ENCODE measurements around the gene C2CD2L.
"Not testable (repeated sequence)": the region's sequence is repeated elsewhere in the genome, so short reads cannot be mapped to it uniquely, and the experiment has no call there.

The C2CD2L gene

DNA sequence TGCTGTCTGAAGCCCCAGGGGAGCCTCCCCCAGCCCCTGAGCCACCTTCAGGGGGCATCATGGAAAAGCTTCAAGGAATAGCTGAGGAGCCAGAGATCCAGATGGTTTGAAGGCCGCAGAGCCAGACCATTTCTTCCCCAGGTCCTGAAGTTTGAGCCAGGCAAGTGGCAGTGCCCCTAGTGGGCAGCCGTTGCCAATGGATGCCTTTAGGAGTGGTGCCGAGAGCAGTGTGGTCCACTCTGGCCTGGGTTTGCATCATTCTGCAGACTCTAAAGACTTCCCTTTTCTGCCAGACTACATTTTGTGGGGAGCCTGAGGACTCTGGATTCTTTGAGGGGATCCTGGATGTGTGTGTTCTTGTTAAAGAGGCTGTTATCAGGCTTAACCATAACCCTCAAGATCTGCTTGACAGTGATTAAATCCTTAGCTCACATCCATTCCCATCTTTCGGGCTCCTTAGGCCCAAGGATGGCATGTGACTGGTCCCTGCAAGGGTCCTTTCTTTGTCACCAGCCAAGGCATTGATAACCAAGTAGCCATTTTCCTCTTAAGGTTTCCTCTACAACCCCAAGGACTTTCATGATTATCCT, 27.3 kb downstream of the C2CD2L start:
- in situ Hi-C loops (cut with MboI; ENCODE audit: low sequenced_read_pairs) = no loop called here
- no peak overlapping the region for H3K4me3 ChIP-seq
- peaks cover 36% of the 10 kb centered on the region for H3K36me3 ChIP-seq (replicated peaks)
- no peaks in the 10 kb centered on the region for H3K27me3 ChIP-seq (ENCODE audit: low read depth)
- H3K9me3 ChIP-seq = no peaks in the 10 kb centered on the region
- H3K4me1 ChIP-seq = no peaks in the 10 kb centered on the region
- DNase-seq (ENCODE audit: low spot score in 2 of 2) = no peak

DNA sequence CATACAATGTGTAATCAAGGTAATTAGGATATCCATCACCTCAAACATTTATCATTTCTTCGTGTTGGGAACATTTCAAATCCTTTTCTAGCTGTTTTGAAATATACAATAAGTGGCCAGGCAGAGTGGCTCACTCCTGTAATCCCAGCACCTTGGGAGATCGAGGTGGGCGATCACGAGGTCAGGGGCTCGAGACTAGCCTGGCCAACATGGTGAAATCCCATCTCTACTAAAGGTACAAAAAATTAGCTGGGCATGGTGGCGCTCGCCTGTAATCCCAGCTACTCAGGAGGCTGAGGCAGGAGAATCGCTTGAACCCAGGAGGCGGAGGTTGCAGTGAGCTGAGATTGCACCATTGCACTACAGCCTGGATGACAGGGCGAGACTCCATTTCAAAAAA, 32.1 kb downstream of the C2CD2L start:
- H3K36me3 ChIP-seq (replicated peaks); H3K4me3 ChIP-seq; H3K27me3 ChIP-seq (ENCODE audit: low read depth); H3K4me1 ChIP-seq; H3K9me3 ChIP-seq; in situ Hi-C loops (cut with MboI; ENCODE audit: low sequenced_read_pairs); DNase-seq (ENCODE audit: low spot score in 2 of 2): not testable (repeated sequence)

DNA sequence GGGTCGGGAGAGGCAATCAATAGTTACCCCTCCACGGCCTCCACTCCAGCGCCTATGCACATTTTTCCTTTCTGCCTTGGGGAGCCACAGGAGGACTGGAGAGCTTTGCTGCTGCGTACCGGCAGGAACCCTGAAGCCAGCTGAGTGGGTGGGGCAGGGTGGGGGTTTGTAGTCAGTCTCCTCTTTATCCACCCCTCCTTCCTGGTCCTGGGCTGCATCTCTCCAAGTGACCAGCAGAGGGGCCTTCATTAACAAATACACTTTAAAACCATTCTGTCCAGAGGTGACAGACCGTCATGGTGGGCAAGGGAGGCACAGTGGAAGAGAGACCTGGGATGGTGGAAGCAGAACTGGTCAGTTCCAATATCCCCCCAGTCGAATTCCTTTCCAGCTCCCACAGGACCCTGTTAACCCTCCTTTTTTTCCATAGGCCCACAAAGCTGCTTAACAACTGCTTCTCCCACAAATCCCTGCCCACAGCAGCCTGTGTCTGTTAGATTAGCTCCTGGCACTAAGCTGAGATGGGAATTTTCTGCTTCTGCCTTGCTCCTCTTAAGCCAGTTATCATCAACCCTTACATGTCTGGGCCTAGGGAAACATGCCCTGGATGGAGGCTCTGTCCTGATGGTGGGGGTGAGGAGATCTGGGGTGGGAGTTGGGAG, 37.8 kb downstream of the C2CD2L start:
- DNase-seq (ENCODE audit: low spot score in 2 of 2) = peak; percentile 87 to 89
- in situ Hi-C loops (cut with MboI; ENCODE audit: low sequenced_read_pairs) = no loop called here

DNA sequence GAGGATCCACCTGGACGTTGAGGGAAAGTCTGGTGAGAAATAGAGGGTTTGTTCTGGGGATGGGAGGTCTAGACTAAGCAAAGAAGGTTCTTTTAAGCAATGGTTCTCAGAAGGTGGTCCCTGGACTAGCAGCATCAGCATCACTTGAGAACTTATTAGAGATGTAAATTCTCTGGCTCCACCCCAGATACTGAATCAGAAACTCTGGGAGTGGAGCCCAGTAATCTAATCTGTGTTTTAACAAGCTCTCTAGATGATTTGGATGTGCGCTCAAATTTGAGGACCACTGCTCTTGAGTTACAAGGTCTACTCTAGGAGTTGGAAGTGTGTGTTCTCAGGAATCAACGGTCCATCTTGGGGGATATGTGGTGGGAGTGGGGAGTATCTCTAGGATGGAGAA, 38.4 kb downstream of the C2CD2L start:
- no peak for DNase-seq (ENCODE audit: low spot score in 2 of 2)
- no peaks in the 10 kb centered on the region for H3K36me3 ChIP-seq (replicated peaks)
- H3K9me3 ChIP-seq = no peaks in the 10 kb centered on the region
- in situ Hi-C loops (cut with MboI; ENCODE audit: low sequenced_read_pairs) = no loop called here
- H3K4me1 ChIP-seq = peaks cover 4% of the 10 kb centered on the region; the same call in 1 of the 2 replicates
- no peaks in the 10 kb centered on the region for H3K27me3 ChIP-seq (ENCODE audit: low read depth)
- no peak overlapping the region for H3K4me3 ChIP-seq

More for the DNA sequence above, 37.8 kb downstream of the C2CD2L start:
- Histone ChIP-seq H3K4me3 (no peak overlapping the region), H3K4me1 (peaks cover 4% of the 10 kb centered on the region; the same call in 1 of the 2 replicates), H3K27me3 (ENCODE audit: low read depth) (no peaks in the 10 kb centered on the region), H3K9me3 (no peaks in the 10 kb centered on the region), H3K36me3 (replicated peaks) (no peaks in the 10 kb centered on the region)

DNA sequence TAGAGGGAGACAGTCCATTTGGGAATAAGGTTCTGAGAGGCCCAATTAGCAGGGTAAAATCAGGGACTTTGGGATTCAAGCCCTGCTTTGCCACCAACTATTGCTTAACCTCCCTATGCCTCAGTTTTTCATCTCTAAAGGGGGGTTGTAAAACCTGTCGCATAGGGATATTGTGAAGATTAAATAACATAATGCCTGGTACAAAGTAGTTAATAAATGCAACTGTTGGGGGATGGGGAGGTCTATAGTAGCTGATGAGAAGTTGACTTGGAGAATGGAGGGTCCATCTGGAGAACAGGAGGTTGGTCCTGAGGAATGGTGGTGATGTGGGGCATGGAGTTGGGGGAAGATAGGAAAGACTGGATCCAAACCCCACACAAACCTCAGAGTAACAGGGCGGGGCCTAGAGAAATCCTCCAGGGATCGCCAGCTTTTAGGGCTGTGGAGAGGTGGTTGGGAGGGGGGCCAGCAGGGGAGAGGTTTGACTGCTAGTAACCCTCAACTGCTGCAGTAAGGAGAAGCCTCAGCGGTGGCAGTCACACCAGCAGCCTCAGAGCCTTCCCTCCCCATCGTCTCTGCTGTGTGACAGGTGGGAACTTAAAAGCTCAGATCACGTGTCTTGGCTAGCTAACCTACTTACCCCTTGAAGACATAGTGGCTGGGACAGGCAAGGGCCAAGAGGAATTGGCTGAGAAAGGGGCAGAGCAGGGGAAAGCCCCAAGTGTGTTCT, 40.6 kb downstream of the C2CD2L start:
- Histone ChIP-seq H3K4me1 (peaks cover 4% of the 10 kb centered on the region; the same call in 1 of the 2 replicates), H3K4me3 (no peak overlapping the region), H3K27me3 (ENCODE audit: low read depth) (no peaks in the 10 kb centered on the region), H3K9me3 (no peaks in the 10 kb centered on the region), H3K36me3 (replicated peaks) (no peaks in the 10 kb centered on the region)
- in situ Hi-C loops (cut with MboI; ENCODE audit: low sequenced_read_pairs) = no loop called here
- DNase-seq (ENCODE audit: low spot score in 2 of 2) = no peak

DNA sequence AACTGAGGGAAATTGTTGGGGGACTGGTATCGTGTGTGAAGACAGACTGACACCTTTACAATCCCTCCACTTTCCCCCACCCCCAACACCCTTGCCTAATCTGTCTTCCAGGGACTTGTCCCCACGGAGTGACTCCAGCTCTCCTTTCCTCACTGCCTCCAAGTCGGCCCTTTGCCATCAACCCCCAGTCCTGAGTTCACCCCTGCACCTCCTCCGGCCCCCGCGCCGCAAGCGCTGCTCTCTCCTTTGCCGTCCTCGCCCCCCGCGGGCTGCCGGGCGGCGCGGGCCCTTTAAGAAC, 41.5 kb downstream of the C2CD2L start:
- Histone ChIP-seq H3K9me3 (no peaks in the 10 kb centered on the region), H3K4me1 (peaks cover 4% of the 10 kb centered on the region; the same call in 1 of the 2 replicates), H3K4me3 (peak overlapping the region; percentile 41), H3K36me3 (replicated peaks) (no peaks in the 10 kb centered on the region), H3K27me3 (ENCODE audit: low read depth) (no peaks in the 10 kb centered on the region)
- in situ Hi-C loops (cut with MboI; ENCODE audit: low sequenced_read_pairs) = no loop called here
- no peak for DNase-seq (ENCODE audit: low spot score in 2 of 2)

DNA sequence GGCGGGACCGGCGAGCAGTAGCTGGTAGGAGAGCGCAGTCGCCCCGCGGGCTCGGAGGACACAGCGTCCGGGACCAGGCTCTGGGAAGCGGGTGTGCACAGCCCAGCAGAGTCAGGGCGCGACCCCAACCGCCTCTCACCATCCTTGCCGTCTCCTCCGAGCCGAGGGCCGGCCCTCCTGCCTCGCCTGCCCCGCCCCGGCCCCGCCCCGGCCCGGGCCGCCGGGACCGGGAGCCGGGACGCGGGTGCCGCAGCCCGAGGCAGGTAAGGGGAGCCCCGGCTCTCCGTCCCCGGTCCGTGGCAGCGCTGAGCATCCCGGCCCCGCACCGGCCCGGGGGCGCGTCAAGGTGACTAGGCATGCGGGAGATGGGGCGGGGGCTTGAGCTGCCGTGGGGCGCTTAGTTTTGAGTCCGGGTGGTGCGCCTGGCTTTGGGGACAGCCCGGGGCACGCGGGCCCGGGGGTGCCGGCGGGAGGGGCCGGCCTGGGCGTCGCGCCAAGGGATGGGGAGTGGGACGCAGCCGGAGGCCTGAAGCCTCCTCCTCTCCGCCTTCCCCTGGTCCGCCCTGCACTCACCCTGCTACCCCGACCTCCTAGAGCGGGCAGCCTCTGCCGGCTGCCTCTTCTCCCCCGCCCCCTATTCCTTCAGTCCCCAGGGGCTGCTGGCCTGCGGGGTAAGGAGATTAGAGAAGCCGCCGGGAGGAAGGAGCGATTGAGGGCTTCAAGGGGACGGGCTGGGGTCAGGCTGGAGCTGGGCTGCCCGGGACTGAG, 42.1 kb downstream of the C2CD2L start, which contains the start of gene ABCG4:
Gene ABCG4, plus strand, starts transcription at position 35 of the 768 bp plus-strand sequence. CDS start 914 bp downstream, outside the sequence.
- Histone ChIP-seq H3K27me3 (ENCODE audit: low read depth) (no peaks in the 10 kb centered on the region), H3K9me3 (no peaks in the 10 kb centered on the region), H3K36me3 (replicated peaks) (no peaks in the 10 kb centered on the region), H3K4me3 (peak within 1 kb of the TSS; percentile 41), H3K4me1 (peaks cover 4% of the 10 kb centered on the region; the same call in 1 of the 2 replicates)
- in situ Hi-C loops (cut with MboI; ENCODE audit: low sequenced_read_pairs) = no loop called here
- DNase-seq (ENCODE audit: low spot score in 2 of 2) = peak; percentile 17 to 76

DNA sequence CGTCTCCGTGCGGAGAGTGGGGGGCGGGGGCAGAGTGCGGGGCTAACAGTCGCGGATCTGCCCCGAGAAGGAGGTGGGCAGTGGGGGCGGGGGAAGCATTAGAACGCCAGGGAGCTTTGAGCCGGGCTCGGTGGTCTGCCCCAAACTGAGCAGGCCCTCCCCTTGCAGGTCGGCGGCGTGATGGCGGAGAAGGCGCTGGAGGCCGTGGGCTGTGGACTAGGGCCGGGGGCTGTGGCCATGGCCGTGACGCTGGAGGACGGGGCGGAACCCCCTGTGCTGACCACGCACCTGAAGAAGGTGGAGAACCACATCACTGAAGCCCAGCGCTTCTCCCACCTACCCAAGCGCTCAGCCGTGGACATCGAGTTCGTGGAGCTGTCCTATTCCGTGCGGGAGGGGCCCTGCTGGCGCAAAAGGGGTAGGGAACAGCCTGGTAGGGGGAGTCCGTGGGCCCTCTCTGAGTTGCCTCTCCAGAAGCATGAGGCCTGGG, 42.7 kb downstream of the C2CD2L start:
- Histone ChIP-seq H3K4me1 (peaks cover 4% of the 10 kb centered on the region; the same call in 1 of the 2 replicates), H3K9me3 (no peaks in the 10 kb centered on the region), H3K4me3 (peak overlapping the region; percentile 41), H3K27me3 (ENCODE audit: low read depth) (no peaks in the 10 kb centered on the region), H3K36me3 (replicated peaks) (no peaks in the 10 kb centered on the region)
- DNase-seq (ENCODE audit: low spot score in 2 of 2) = no peak
- in situ Hi-C loops (cut with MboI; ENCODE audit: low sequenced_read_pairs) = no loop called here

DNA sequence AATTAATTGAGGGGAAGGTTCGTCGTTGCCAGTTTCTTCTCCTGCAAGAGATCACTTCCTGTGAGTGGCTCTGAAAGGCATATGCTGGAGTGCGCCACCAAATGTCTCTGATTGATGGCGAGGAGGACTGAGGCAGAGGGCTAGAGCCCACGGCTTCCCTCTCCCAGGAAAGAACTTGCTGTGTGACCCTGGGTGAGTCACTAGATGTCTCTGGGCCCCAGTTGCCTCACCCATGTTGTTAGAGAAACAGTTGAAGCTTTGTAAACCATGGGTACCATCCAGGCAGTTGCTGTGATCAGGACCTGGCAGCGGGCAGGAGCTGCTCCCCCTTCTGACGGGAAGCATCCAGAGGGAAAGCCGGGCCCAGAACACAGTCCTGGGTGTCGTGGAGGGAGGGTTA, 44.9 kb downstream of the C2CD2L start:
- Histone ChIP-seq H3K4me3 (no peak overlapping the region), H3K27me3 (ENCODE audit: low read depth) (no peaks in the 10 kb centered on the region)

DNA sequence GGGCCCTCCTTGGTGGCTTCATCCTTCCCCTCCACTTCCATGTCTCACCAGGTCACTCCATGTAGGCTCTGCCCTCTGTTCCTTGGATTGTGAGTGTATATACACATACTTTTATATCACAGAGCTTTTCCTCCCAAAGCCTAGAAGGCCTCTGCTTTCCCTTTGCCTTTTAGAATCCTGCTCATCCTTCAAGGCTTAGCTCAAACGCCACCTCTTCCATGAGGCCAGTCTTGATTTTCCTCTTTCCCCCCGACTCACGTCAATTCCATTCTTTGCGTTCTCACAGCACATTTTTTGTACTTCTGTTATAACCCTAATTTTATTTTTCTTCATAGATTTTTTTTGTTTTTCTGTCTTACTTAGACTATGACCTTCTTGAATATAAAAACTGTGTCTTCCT, 45.5 kb downstream of the C2CD2L start:
- Histone ChIP-seq H3K9me3 (no peaks in the 10 kb centered on the region), H3K4me3 (no peak overlapping the region), H3K4me1 (peaks cover 4% of the 10 kb centered on the region; the same call in 1 of the 2 replicates), H3K36me3 (replicated peaks) (no peaks in the 10 kb centered on the region), H3K27me3 (ENCODE audit: low read depth) (no peaks in the 10 kb centered on the region)
- no peak for DNase-seq (ENCODE audit: low spot score in 2 of 2)
- in situ Hi-C loops (cut with MboI; ENCODE audit: low sequenced_read_pairs) = no loop called here

More for the DNA sequence above, 44.9 kb downstream of the C2CD2L start:
- Histone ChIP-seq H3K36me3 (replicated peaks) (no peaks in the 10 kb centered on the region), H3K9me3 (no peaks in the 10 kb centered on the region), H3K4me1 (peaks cover 4% of the 10 kb centered on the region; the same call in 1 of the 2 replicates)
- in situ Hi-C loops (cut with MboI; ENCODE audit: low sequenced_read_pairs) = no loop called here
- DNase-seq (ENCODE audit: low spot score in 2 of 2) = no peak

DNA sequence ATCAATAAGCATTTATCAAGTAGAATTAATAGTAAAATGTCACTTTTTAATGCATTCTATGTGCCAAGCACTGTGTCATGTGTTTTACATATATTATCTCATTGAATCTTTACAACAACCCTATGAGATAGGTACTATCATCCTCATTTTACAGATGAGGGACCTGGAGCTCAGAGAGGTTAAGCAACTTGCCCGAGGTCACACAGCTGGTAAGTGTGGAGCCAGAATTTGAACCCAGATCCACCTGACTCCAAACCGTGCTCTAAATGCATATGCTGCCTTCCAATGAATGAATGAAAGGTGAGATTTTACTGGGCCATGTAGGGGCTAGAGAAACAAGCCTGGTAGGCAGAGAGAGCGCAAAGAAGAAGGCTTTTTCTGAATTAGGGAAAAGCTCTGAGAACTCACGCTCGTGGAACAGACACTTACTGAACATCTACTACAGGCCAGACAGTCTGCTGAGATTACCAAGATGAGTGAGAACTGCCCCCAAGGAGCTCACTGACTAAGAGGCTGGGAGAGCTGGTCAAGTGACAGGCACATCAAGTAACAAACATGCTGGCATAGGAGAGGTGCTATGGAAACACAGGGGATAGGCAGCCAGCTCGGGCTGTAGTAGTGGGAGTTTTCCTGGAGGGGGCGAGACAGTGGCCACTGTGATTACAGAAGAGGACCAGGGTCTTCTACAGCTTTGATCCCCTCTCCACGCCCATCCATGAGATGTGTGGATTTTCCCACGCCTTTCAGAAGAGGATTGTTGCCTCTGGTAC, 46.1 kb downstream of the C2CD2L start:
- no peak for DNase-seq (ENCODE audit: low spot score in 2 of 2)
- Histone ChIP-seq H3K4me1 (peaks cover 4% of the 10 kb centered on the region; the same call in 1 of the 2 replicates), H3K36me3 (replicated peaks) (no peaks in the 10 kb centered on the region), H3K9me3 (no peaks in the 10 kb centered on the region), H3K27me3 (ENCODE audit: low read depth) (no peaks in the 10 kb centered on the region), H3K4me3 (no peak overlapping the region)
- in situ Hi-C loops (cut with MboI; ENCODE audit: low sequenced_read_pairs) = no loop called here

DNA sequence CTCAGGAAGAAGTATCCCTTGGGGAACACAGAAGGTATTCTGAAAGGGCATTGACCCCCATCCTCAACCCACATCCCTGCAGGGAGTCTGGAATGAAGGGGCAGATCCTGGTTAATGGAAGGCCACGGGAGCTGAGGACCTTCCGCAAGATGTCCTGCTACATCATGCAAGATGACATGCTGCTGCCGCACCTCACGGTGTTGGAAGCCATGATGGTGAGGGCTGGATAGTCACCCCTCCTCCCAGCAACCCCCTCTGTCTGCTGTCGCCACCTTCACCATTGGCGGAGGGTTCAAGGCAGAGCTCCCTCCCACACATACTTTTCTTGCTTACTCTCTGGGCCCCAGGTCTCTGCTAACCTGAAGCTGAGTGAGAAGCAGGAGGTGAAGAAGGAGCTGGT, 47.0 kb downstream of the C2CD2L start:
- Histone ChIP-seq H3K9me3 (no peaks in the 10 kb centered on the region), H3K36me3 (replicated peaks) (no peaks in the 10 kb centered on the region), H3K27me3 (ENCODE audit: low read depth) (no peaks in the 10 kb centered on the region), H3K4me1 (no peaks in the 10 kb centered on the region; the same call in 1 of the 2 replicates), H3K4me3 (no peak overlapping the region)
- no peak for DNase-seq (ENCODE audit: low spot score in 2 of 2)
- in situ Hi-C loops (cut with MboI; ENCODE audit: low sequenced_read_pairs) = no loop called here
